ENCODE measurements around the gene VEPH1. TPM values are rescaled to one million over a fixed set of nuclear protein-coding genes. Genes with fewer than 3 reads are reported as not detected.
A peak's percentile ranks its signal among the peaks of the same experiment; 100 is the strongest.

VEPH1 gene
- total RNA-seq, 1 donor from 2014 or later: 0.78 TPM

DNA sequence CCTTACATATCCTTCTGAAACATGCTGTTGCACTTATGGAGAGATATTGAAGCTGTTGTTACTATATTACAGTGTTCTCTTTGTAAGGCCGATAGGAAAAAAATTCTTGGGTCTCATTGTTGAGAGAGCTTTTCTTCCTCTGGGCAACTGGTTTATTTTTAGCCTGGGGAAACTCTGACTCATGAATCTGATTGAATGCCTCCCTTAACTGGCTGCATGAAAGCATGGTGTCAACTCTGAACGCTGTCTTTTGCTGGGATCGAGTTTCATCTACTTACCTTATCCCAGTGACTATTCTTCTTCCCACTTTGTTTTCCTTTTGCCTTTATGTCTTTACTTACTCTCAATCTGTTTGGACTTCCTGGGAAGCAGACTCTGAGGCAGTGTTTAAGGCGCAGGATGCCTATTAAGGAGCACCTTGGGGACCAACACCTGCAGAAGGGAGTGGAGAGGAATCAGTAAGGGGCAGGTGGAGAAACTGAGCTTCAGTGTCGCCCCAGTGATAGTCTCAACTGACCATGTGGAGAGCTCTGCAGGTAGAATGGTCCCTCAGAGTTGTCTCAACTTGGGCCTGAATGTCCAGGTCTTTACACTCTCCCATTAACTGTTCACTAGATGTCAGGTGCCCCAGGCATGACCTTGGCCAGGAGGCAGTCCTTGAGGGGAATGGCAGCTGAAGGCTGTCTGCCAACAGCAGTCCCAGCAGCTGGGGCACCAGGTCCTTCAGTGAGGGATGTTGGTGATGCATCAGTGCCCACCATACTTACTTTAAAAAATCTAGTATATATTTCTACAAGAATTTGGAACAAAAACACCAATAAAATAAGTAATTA, 254.4 kb downstream of the VEPH1 start:
- intact Hi-C loops (cut with DNase I): loop anchor here (10.0 kb wide), 1 partner anchor 84 kb away; the partner anchor contains the start of gene CCNL1
- peak; percentile 78 for DNase-seq (ENCODE audit: low spot score)

DNA sequence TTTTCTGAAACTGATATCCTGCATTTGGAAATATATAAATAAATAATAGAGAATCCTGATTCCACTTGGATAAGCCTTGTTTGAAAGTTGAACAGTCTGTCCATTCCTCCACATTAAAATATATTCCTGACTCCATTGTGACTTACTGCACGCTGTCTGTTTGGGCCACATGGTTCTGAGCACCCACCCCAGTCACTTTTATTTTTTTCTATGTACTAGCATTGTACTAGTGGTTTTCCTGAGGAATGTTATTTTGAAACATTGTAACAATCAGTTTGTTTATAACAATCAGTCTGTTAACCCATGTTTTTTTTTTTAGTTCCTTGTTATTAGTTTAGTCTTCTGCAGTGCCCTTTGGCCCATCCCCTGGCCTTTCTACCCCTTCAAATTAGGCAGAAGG, 255.8 kb downstream of the VEPH1 start:
- DNase-seq (ENCODE audit: low spot score): no peak

GRCh38 chr3:157242836-157243235, 260.4 kb downstream of the VEPH1 start:
- DNase-seq (ENCODE audit: low spot score): no peak
- intact Hi-C loops (cut with DNase I): loop anchor here (10.0 kb wide), 1 partner anchor 78 kb away; the partner anchor contains the start of gene CCNL1

More for the DNA sequence above, 255.8 kb downstream of the VEPH1 start:
- intact Hi-C loops (cut with DNase I): loop anchor here (10.0 kb wide), 1 partner anchor 83 kb away; the partner anchor contains the start of gene CCNL1

DNA sequence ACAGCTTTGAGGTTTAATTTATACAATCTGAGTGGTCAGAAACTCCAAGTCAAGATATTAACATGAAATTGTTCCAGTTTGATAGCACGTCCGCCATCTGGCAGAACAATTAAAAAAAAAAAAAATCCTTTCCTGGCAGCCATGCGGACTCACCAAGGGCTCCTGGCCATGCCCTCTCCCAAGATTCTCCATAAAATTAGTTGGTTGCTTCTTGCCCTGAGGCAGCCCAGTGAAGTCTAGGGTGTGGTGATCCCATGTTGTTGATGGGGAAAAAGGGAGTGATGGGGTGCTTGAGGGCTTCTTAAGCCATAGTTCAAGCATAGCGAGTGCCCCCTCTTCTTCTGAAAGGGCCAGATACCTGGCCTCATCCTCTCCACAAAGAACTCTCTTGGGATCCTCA, 261.6 kb downstream of the VEPH1 start:
- intact Hi-C loops (cut with DNase I): loop anchor here (10.0 kb wide), 1 partner anchor 77 kb away; the partner anchor contains the start of gene CCNL1
- DNase-seq (ENCODE audit: low spot score): no peak

DNA sequence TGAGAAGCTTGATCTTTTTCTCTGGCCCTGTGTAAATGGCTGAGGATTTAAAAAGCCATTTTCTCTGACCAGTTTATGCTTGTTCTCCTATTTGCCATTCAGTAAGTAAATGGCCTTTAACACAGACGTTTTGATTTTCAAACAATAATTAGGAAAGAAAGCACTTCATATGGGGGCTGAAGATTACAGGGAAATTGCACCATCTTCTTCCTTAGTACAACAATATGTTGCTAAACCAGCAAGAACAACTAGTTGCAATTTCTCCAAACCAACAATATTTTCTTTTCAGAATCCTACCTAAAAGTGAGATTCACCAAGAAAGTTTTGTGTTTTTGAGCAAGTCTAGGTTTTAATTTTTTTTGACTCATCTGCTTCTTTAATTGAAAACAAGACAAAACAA, 262.8 kb downstream of the VEPH1 start:
- DNase-seq (ENCODE audit: low spot score): no peak
- intact Hi-C loops (cut with DNase I): loop anchor here (10.0 kb wide), 1 partner anchor 76 kb away; the partner anchor contains the start of gene CCNL1

- intact Hi-C loops (cut with DNase I): no loop called here
- peak; percentile 82 for DNase-seq (ENCODE audit: low spot score)
Observed at GRCh38 chr3:157239082-157239704, 264.0 kb downstream of the VEPH1 start.

DNA sequence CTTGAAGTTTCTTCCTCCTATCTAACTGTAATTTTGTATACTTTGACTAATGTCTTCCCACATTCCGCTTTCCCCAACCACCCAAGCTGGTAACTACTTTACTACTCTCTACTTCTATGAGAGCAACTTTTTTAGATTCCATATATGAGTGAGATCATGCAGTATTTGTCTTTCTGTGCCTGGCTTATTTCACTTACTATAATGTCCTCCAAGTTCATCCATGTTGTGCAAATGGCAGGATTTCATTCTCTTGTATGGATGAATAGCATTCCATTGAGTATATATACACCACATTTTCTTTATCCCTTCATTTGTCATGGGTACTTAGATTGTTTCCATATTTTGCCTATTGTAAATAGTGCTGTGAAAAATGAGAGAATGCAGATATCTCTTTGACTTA, 264.8 kb downstream of the VEPH1 start:
- intact Hi-C loops (cut with DNase I): no loop called here
- no peak for DNase-seq (ENCODE audit: low spot score)

GRCh38 chr3:157237886-157238285, 265.3 kb downstream of the VEPH1 start:
- intact Hi-C loops (cut with DNase I): no loop called here
- DNase-seq (ENCODE audit: low spot score): no peak

- no peak for DNase-seq (ENCODE audit: low spot score)
- intact Hi-C loops (cut with DNase I): no loop called here
Observed at GRCh38 chr3:157235291-157235690, 267.9 kb downstream of the VEPH1 start.

GRCh38 chr3:157233923-157234322, 269.3 kb downstream of the VEPH1 start:
- DNase-seq (ENCODE audit: low spot score): no peak
- intact Hi-C loops (cut with DNase I): no loop called here

DNA sequence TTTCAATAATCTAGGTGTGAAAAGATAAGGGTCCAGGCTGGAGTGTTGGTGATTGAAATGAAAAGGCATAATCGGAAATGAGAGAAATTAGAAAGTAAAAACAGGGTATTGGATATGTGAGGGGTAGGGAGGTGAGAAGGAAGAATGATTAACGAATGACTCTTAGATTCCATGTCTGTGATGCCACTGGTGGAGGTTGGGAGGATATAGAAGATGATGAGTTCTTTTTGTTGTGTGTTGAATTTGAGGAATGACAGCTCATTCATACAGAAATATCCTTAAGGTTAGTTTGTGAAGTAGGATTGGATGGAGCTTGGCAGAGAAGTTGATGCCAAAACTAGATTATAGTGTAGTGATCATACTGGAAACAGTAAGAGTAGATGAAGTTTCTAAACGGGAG, 271.1 kb downstream of the VEPH1 start:
- DNase-seq (ENCODE audit: low spot score): no peak
- intact Hi-C loops (cut with DNase I): no loop called here

- intact Hi-C loops (cut with DNase I): no loop called here
- no peak for DNase-seq (ENCODE audit: low spot score)
Observed at GRCh38 chr3:157231071-157231470, 272.1 kb downstream of the VEPH1 start.

GRCh38 chr3:157226173-157226847, 276.9 kb downstream of the VEPH1 start:
- DNase-seq (ENCODE audit: low spot score): no peak
- intact Hi-C loops (cut with DNase I): no loop called here

GRCh38 chr3:157225001-157225400, 278.2 kb downstream of the VEPH1 start:
- no peak for DNase-seq (ENCODE audit: low spot score)
- intact Hi-C loops (cut with DNase I): no loop called here

GRCh38 chr3:157220883-157221282, 282.3 kb downstream of the VEPH1 start:
- DNase-seq (ENCODE audit: low spot score): no peak

GRCh38 chr3:157220211-157220610, 283.0 kb downstream of the VEPH1 start:
- intact Hi-C loops (cut with DNase I): no loop called here
- no peak for DNase-seq (ENCODE audit: low spot score)

More at GRCh38 chr3:157220883-157221282, 282.3 kb downstream of the VEPH1 start:
- intact Hi-C loops (cut with DNase I): no loop called here

- intact Hi-C loops (cut with DNase I): no loop called here
Observed at GRCh38 chr3:157219215-157219614, 284.0 kb downstream of the VEPH1 start.

More at GRCh38 chr3:157219215-157219614, 284.0 kb downstream of the VEPH1 start:
- no peak for DNase-seq (ENCODE audit: low spot score)
